Measurements from ENCODE around the gene RFX8.

RFX8 gene

GRCh38 chr2:101467306-101467705, 7.6 kb downstream of the RFX8 start:
- H3K27me3 ChIP-seq, result no peaks in the 10 kb centered on the region
- H3K4me3 ChIP-seq, result no peak overlapping the region
- no peak for DNase-seq
- no peak overlapping the region for H3K27ac ChIP-seq
- H3K4me1 ChIP-seq, result peaks cover 0 to 13% (median under 1%) of the 10 kb centered on the region in 4 donors
- intact Hi-C loops (cut with DNase I; ENCODE audit: low total_unique reads), result no loop called here
- H3K9me3 ChIP-seq, result no peaks in the 10 kb centered on the region
- TF ChIP-seq CTCF (IDR thresholded peaks at IDR 0.05), result no peak
- H3K36me3 ChIP-seq, result no peaks in the 10 kb centered on the region

- H3K36me3 ChIP-seq, result no peaks in the 10 kb centered on the region
- H3K9me3 ChIP-seq, result no peaks in the 10 kb centered on the region
- no peak for DNase-seq
- H3K27ac ChIP-seq, result no peak overlapping the region
- H3K27me3 ChIP-seq, result no peaks in the 10 kb centered on the region
- no peak for TF ChIP-seq CTCF (IDR thresholded peaks at IDR 0.05)
- intact Hi-C loops (cut with DNase I; ENCODE audit: low total_unique reads), result no loop called here
- no peak overlapping the region for H3K4me3 ChIP-seq
- H3K4me1 ChIP-seq, result peaks cover 0 to 13% (median under 1%) of the 10 kb centered on the region in 4 donors
Measured at GRCh38 chr2:101466426-101466825, 8.5 kb downstream of the RFX8 start.

DNA sequence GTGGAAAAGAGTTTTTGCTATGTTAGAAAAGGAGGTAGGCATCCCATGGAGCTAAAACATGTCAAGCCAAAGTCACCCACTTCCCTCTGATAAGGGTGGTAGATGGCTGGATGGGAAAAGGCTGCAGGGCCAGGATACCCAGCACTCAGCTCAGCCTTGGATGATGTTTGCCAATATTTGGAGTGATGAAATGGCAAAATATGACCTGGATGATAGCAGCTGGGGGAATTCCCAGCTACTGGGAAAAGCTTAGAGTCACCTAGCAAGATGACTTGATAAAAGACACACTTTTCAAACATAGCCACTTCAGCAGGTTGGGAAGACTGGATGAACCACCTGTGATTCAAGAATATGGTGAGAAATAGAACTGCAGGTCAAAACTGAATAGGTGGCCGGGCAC, 10.1 kb downstream of the RFX8 start:
- no peak for DNase-seq
- H3K27ac ChIP-seq, result peak overlapping the region in 1 of 2 donors; percentile 1
- H3K9me3 ChIP-seq, result no peaks in the 10 kb centered on the region
- H3K4me1 ChIP-seq, result peaks cover 0 to 13% (median under 1%) of the 10 kb centered on the region in 4 donors
- intact Hi-C loops (cut with DNase I; ENCODE audit: low total_unique reads), result no loop called here
- no peak overlapping the region for H3K4me3 ChIP-seq
- peaks cover 0 to 1% of the 10 kb centered on the region in 2 donors for H3K27me3 ChIP-seq
- H3K36me3 ChIP-seq, result no peaks in the 10 kb centered on the region
- no peak for TF ChIP-seq CTCF (IDR thresholded peaks at IDR 0.05)

GRCh38 chr2:101463911-101464641, 10.8 kb downstream of the RFX8 start:
- H3K9me3 ChIP-seq, result no peaks in the 10 kb centered on the region
- H3K4me1 ChIP-seq, result peaks cover 0 to 13% (median under 1%) of the 10 kb centered on the region in 4 donors
- intact Hi-C loops (cut with DNase I; ENCODE audit: low total_unique reads), result no loop called here
- peak overlapping the region in 1 of 2 donors; percentile 1 for H3K27ac ChIP-seq
- H3K4me3 ChIP-seq, result no peak overlapping the region
- H3K36me3 ChIP-seq, result no peaks in the 10 kb centered on the region
- peaks cover 0 to 2% of the 10 kb centered on the region in 2 donors for H3K27me3 ChIP-seq
- no peak for DNase-seq
- no peak for TF ChIP-seq CTCF (IDR thresholded peaks at IDR 0.05)

- H3K9me3 ChIP-seq, result no peaks in the 10 kb centered on the region
- no peaks in the 10 kb centered on the region for H3K36me3 ChIP-seq
- H3K4me1 ChIP-seq, result peaks cover 0 to 13% (median under 1%) of the 10 kb centered on the region in 4 donors
- H3K27me3 ChIP-seq, result peaks cover 0 to 2% of the 10 kb centered on the region in 2 donors
- DNase-seq, result no peak
- no peak for TF ChIP-seq CTCF (IDR thresholded peaks at IDR 0.05)
- no peak overlapping the region for H3K4me3 ChIP-seq
- intact Hi-C loops (cut with DNase I; ENCODE audit: low total_unique reads), result no loop called here
- H3K27ac ChIP-seq, result no peak overlapping the region
Measured at GRCh38 chr2:101463421-101463820, 11.5 kb downstream of the RFX8 start.

Measured in tibial artery (tissue), 4 donors.